ENCODE data around the gene KCNQ1.

KCNQ1 gene

GRCh38 chr11:2883979-2884815, 439.4 kb downstream of the KCNQ1 start:
- DNase-seq (ENCODE audit: low spot score): peak; percentile 75

GRCh38 chr11:2885017-2885677, 440.3 kb downstream of the KCNQ1 start:
- DNase-seq (ENCODE audit: low spot score): peak; percentile 88

- DNase-seq (ENCODE audit: low spot score): peak; percentile 86
Observed at GRCh38 chr11:2885678-2886081, 440.9 kb downstream of the KCNQ1 start, which contains the start of gene CDKN1C. TSS of gene CDKN1C (minus strand) at chr11:2885775. CDS start at chr11:2885456, 319 bp downstream.

GRCh38 chr11:2886191-2886894, 441.5 kb downstream of the KCNQ1 start:
- DNase-seq (ENCODE audit: low spot score): no peak

- no peak for DNase-seq (ENCODE audit: low spot score)
Observed at GRCh38 chr11:2886936-2887335, 442.1 kb downstream of the KCNQ1 start.

GRCh38 chr11:2887515-2888195, 442.8 kb downstream of the KCNQ1 start:
- no peak for DNase-seq (ENCODE audit: low spot score)

- peak; percentile 92 for DNase-seq (ENCODE audit: low spot score)
Observed at GRCh38 chr11:2888266-2888968, 443.6 kb downstream of the KCNQ1 start.

GRCh38 chr11:2889362-2890273, 444.8 kb downstream of the KCNQ1 start:
- DNase-seq (ENCODE audit: low spot score): no peak

- DNase-seq (ENCODE audit: low spot score): no peak
Observed at GRCh38 chr11:2890466-2891294, 445.9 kb downstream of the KCNQ1 start.

GRCh38 chr11:2891326-2892214, 446.8 kb downstream of the KCNQ1 start:
- DNase-seq (ENCODE audit: low spot score): no peak

- peak; percentile 88 for DNase-seq (ENCODE audit: low spot score)
Observed at GRCh38 chr11:2892215-2892966, 447.6 kb downstream of the KCNQ1 start.

- no peak for DNase-seq (ENCODE audit: low spot score)
Observed at GRCh38 chr11:2892967-2893528, 448.2 kb downstream of the KCNQ1 start.

- DNase-seq (ENCODE audit: low spot score): no peak
Observed at GRCh38 chr11:2893935-2894334, 449.1 kb downstream of the KCNQ1 start.

- no peak for DNase-seq (ENCODE audit: low spot score)
Observed at GRCh38 chr11:2896047-2896446, 451.2 kb downstream of the KCNQ1 start.

GRCh38 chr11:2897048-2897447, 452.2 kb downstream of the KCNQ1 start:
- no peak for DNase-seq (ENCODE audit: low spot score)

- no peak for DNase-seq (ENCODE audit: low spot score)
Observed at GRCh38 chr11:2898366-2899079, 453.7 kb downstream of the KCNQ1 start.
